H9 (cell line): Measurements from ENCODE around the gene FAM177B. TPM values are rescaled to one million over a fixed set of nuclear protein-coding genes. Genes with fewer than 3 reads are reported as not detected.

Source experiments
- DNase-seq: peaks from one replicate; pipeline ENCODE4 v3.0.0-alpha.2; 2017
- H2AFZ ChIP-seq: one replicate; pipeline ENCODE4 v1.6.1; 2013; ENCODE audit warnings: mild to moderate bottlenecking, low read length, control low read depth, moderate library complexity
- H2AK5ac ChIP-seq: 2 replicates; pipeline ENCODE4 v1.6.1; 2013; ENCODE audit warnings: low read length, control low read depth, mixed read lengths; ENCODE audit not compliant: insufficient read length
- H2BK120ac ChIP-seq: one replicate; pipeline ENCODE4 v1.6.1; 2013; ENCODE audit warnings: low read depth, mild to moderate bottlenecking, low read length, control low read depth, inconsistent platforms; ENCODE audit not compliant: poor library complexity, severe bottlenecking
- H2BK12ac ChIP-seq: 2 replicates; pipeline ENCODE4 v1.6.1; 2013; ENCODE audit warnings: low read length, control low read depth, mixed read lengths, low read depth; ENCODE audit not compliant: insufficient read length
- H2BK15ac ChIP-seq: 2 replicates; pipeline ENCODE4 v1.6.1; 2013; ENCODE audit warnings: low read depth, low read length, control low read depth
- H2BK20ac ChIP-seq: one replicate; pipeline ENCODE4 v1.6.1; 2013; ENCODE audit warnings: low read depth, mild to moderate bottlenecking, low read length, control low read depth, inconsistent platforms; ENCODE audit not compliant: poor library complexity, severe bottlenecking
- H2BK5ac ChIP-seq: 2 replicates; pipeline ENCODE4 v1.6.1; 2013; ENCODE audit warnings: low read length, control low read depth, mixed read lengths; ENCODE audit not compliant: insufficient read length
- H3K14ac ChIP-seq: 2 replicates; pipeline ENCODE4 v1.6.1; 2013; ENCODE audit warnings: low read length, control low read depth; ENCODE audit not compliant: insufficient read depth
- H3K18ac ChIP-seq: 2 replicates; pipeline ENCODE4 v1.6.1; 2013; ENCODE audit warnings: low read depth, mild to moderate bottlenecking, mixed read lengths, low read length, control low read depth; ENCODE audit not compliant: insufficient read length
- H3K23ac ChIP-seq: 2 replicates; pipeline ENCODE4 v1.6.1; 2013; ENCODE audit warnings: low read length, control low read depth, mixed read lengths, low read depth; ENCODE audit not compliant: insufficient read length
- H3K23me2 ChIP-seq: 2 replicates; pipeline ENCODE4 v1.6.1; 2013; ENCODE audit warnings: low read depth, mild to moderate bottlenecking, mixed read lengths, low read length, control low read depth; ENCODE audit not compliant: insufficient read length, poor library complexity, severe bottlenecking
- H3K27ac ChIP-seq: 2 replicates; pipeline ENCODE4 v1.5.1; 2013; ENCODE audit warnings: low read length, control low read depth, mixed read lengths, low read depth; ENCODE audit not compliant: insufficient read length
- H3K27me3 ChIP-seq: 2 replicates; pipeline ENCODE4 v1.6.1; 2013; ENCODE audit warnings: low read length, control low read depth, inconsistent platforms; ENCODE audit not compliant: insufficient read depth
- H3K4ac ChIP-seq: 2 replicates; pipeline ENCODE4 v1.6.1; 2013; ENCODE audit warnings: low read depth, mild to moderate bottlenecking, control low read depth, inconsistent platforms, low read length, moderate library complexity
- H3K4me1 ChIP-seq: 2 replicates; pipeline ENCODE4 v1.6.1; 2013; ENCODE audit warnings: low read length, control low read depth, inconsistent platforms; ENCODE audit not compliant: insufficient read depth
- H3K4me2 ChIP-seq: 2 replicates; pipeline ENCODE4 v1.6.1; 2013; ENCODE audit warnings: low read length, control low read depth, mixed read lengths; ENCODE audit not compliant: insufficient read length, insufficient read depth
- H3K56ac ChIP-seq: 2 replicates; pipeline ENCODE4 v1.6.1; 2013; ENCODE audit warnings: low read depth, mild to moderate bottlenecking, mixed read lengths, low read length, control low read depth; ENCODE audit not compliant: insufficient read length
- H3K79me1 ChIP-seq: 2 replicates; pipeline ENCODE4 v1.6.1; 2013; ENCODE audit warnings: low read depth, mild to moderate bottlenecking, moderate library complexity, low read length, control low read depth, inconsistent platforms; ENCODE audit not compliant: insufficient read depth, poor library complexity, severe bottlenecking
- H3K79me2 ChIP-seq: 2 replicates; pipeline ENCODE4 v1.6.1; 2013; ENCODE audit warnings: low read length, control low read depth, inconsistent platforms; ENCODE audit not compliant: insufficient read depth
- H3K9ac ChIP-seq: 2 replicates; pipeline ENCODE4 v1.6.1; 2013; ENCODE audit warnings: low read length, control low read depth, mixed read lengths; ENCODE audit not compliant: insufficient read length; ENCODE audit errors: extremely low read depth
- H3K9me3 ChIP-seq: one replicate; pipeline ENCODE4 v1.6.1; 2013; ENCODE audit warnings: low read depth, low read length, inconsistent platforms; ENCODE audit not compliant: control insufficient read depth
- H3T11ph ChIP-seq: one replicate; pipeline ENCODE4 v1.6.1; 2013; ENCODE audit warnings: mild to moderate bottlenecking, low read length, control low read depth, inconsistent platforms
- H4K20me1 ChIP-seq: one replicate; pipeline ENCODE4 v1.6.1; 2013; ENCODE audit not compliant: control insufficient read depth, insufficient read length, insufficient read depth
- H4K5ac ChIP-seq: 2 replicates; pipeline ENCODE4 v1.6.1; 2013; ENCODE audit warnings: low read depth, mild to moderate bottlenecking, mixed read lengths, low read length, control low read depth; ENCODE audit not compliant: insufficient read length
- H4K8ac ChIP-seq: replicated peaks from 2 replicates; pipeline ENCODE4 v1.6.1; 2013; ENCODE audit warnings: low read length, control low read depth, mixed read lengths, low read depth; ENCODE audit not compliant: insufficient read length
- H4K91ac ChIP-seq: 2 replicates; pipeline ENCODE4 v1.6.1; 2013; ENCODE audit warnings: low read depth, mild to moderate bottlenecking, moderate library complexity, mixed read lengths, low read length, control low read depth; ENCODE audit not compliant: insufficient read length
- H3K27ac Mint-ChIP-seq, 3 experiments: 2 replicates in 2 of 3; 3 replicates in 1 of 3; pipeline ENCODE4 v1.8.0; 2020 to 2021; ENCODE audit warnings: mixed read lengths in 3 of 3, mild to moderate bottlenecking in 1 of 3, moderate library complexity in 1 of 3
- H3K27me3 Mint-ChIP-seq: 2 replicates; pipeline ENCODE4 v1.8.0; 2021; ENCODE audit warnings: low read depth, mild to moderate bottlenecking, moderate library complexity, mixed read lengths
- H3K36me3 Mint-ChIP-seq, 3 experiments: 2 replicates in 2 of 3; 3 replicates in 1 of 3; pipeline ENCODE4 v1.8.0; 2020 to 2021; ENCODE audit warnings: low read depth in 3 of 3, mixed read lengths in 3 of 3; ENCODE audit not compliant: insufficient read depth in 1 of 3
- H3K4me1 Mint-ChIP-seq, 2 experiments: 2 replicates each; pipeline ENCODE4 v1.8.0; 2020; ENCODE audit warnings: mixed read lengths in 2 of 2
- H3K4me3 Mint-ChIP-seq, 2 experiments: 2 replicates in 1 of 2; 3 replicates in 1 of 2; pipeline ENCODE4 v1.8.0; 2020 to 2021; ENCODE audit warnings: mild to moderate bottlenecking in 2 of 2, mixed read lengths in 2 of 2, moderate library complexity in 1 of 2
- H3K9me3 Mint-ChIP-seq, 2 experiments: 2 replicates in 1 of 2; 3 replicates in 1 of 2; pipeline ENCODE4 v1.8.0; 2020; ENCODE audit warnings: mild to moderate bottlenecking in 2 of 2, mixed read lengths in 2 of 2, moderate library complexity in 1 of 2
- CTCF ChIP-seq: fragments of 200-600 bp; sonication (generic); conservative IDR thresholded peaks from 3 replicates; pipeline ENCODE4 v1.8.0; 2021; ENCODE audit warnings: antibody characterized with exemption, mild to moderate bottlenecking
- total RNA-seq: library from RNA; stranded (reverse); gene quantifications from 2 replicates; pipeline ENCODE4 v1.2.1, GENCODE V29; 2021

FAM177B gene
- total RNA-seq, 1 experiment from 2014 or later = not detected

GRCh38 chr1:222783051-222783450 is 46.0 kb downstream of the FAM177B start:
- H3K4me3 Mint-ChIP-seq = no peak overlapping the region
- Histone ChIP-seq H4K20me1 (no peaks in the 10 kb centered on the region), H2BK120ac (no peak overlapping the region), H4K91ac (no peak overlapping the region), H3K56ac (no peak overlapping the region), H3K27ac (no peak overlapping the region), H3T11ph (no peak overlapping the region), H3K4me2 (no peak overlapping the region), H2BK12ac (no peak overlapping the region), H4K8ac (no peak overlapping the region), H3K79me1 (no peaks in the 10 kb centered on the region), H2AK5ac (no peak overlapping the region), H3K23ac (no peak overlapping the region), H3K79me2 (no peaks in the 10 kb centered on the region), H3K4ac (no peak overlapping the region), H2BK5ac (no peak overlapping the region), H3K14ac (no peak overlapping the region), H4K5ac (no peak overlapping the region), H3K18ac (no peak overlapping the region), H3K9me3 (no peaks in the 10 kb centered on the region), H3K9ac (no peak overlapping the region), H3K23me2 (no peaks in the 10 kb centered on the region), H2AFZ (no peak overlapping the region), H2BK20ac (no peak overlapping the region), H2BK15ac (no peak overlapping the region), H3K27me3 (no peaks in the 10 kb centered on the region), H3K4me1 (no peaks in the 10 kb centered on the region)
- no peak for DNase-seq
- H3K4me1 Mint-ChIP-seq = no peaks in the 10 kb centered on the region
- no peak overlapping the region for H3K27ac Mint-ChIP-seq
- H3K9me3 Mint-ChIP-seq = no peaks in the 10 kb centered on the region
- H3K36me3 Mint-ChIP-seq = no peaks in the 10 kb centered on the region
- no peak for TF ChIP-seq CTCF
- peaks cover 18% of the 10 kb centered on the region for H3K27me3 Mint-ChIP-seq
